IPS-NIHi11 (cell line): ENCODE measurements around the gene ISOC2.
"Not testable (repeated sequence)": the region's sequence is repeated elsewhere in the genome, so short reads cannot be mapped to it uniquely, and the experiment has no call there.

Experiments used
- DNase-seq: peaks from one replicate; pipeline ENCODE4 v3.0.0; 2012; ENCODE audit warnings: mixed read lengths, low spot score

ISOC2 gene

GRCh38 chr19:55440411-55441105, 20.9 kb downstream of the ISOC2 start:
- peak; percentile 85 for DNase-seq

- DNase-seq: no peak
Observed at GRCh38 chr19:55439052-55439451, 22.4 kb downstream of the ISOC2 start.

- peak; percentile 90 for DNase-seq
Observed at GRCh38 chr19:55437410-55437809, 24.0 kb downstream of the ISOC2 start.

- no peak for DNase-seq
Observed at GRCh38 chr19:55436847-55437246, 24.6 kb downstream of the ISOC2 start.

GRCh38 chr19:55435020-55435419, 26.4 kb downstream of the ISOC2 start:
- no peak for DNase-seq

GRCh38 chr19:55434356-55434919, 27.0 kb downstream of the ISOC2 start:
- no peak for DNase-seq

- peak; percentile 35 for DNase-seq
Observed at GRCh38 chr19:55433292-55433691, 28.1 kb downstream of the ISOC2 start.

GRCh38 chr19:55432241-55432959, 29.0 kb downstream of the ISOC2 start:
- no peak for DNase-seq

- no peak for DNase-seq
Observed at GRCh38 chr19:55431183-55431582, 30.3 kb downstream of the ISOC2 start.

GRCh38 chr19:55426042-55426441, 35.4 kb downstream of the ISOC2 start:
- no peak for DNase-seq

GRCh38 chr19:55424518-55424917, 36.9 kb downstream of the ISOC2 start:
- DNase-seq: no peak

- DNase-seq: no peak
Observed at GRCh38 chr19:55423225-55424005, 38.0 kb downstream of the ISOC2 start.

- not testable (repeated sequence) for DNase-seq
Observed at GRCh38 chr19:55421281-55421680, 40.2 kb downstream of the ISOC2 start.

GRCh38 chr19:55419624-55420236, 41.7 kb downstream of the ISOC2 start:
- no peak for DNase-seq

GRCh38 chr19:55419103-55419502, 42.3 kb downstream of the ISOC2 start:
- DNase-seq: no peak

- peak; percentile 83 for DNase-seq
Observed at GRCh38 chr19:55418185-55418584, 43.3 kb downstream of the ISOC2 start.

GRCh38 chr19:55410168-55410567, 51.3 kb downstream of the ISOC2 start:
- DNase-seq: no peak

- not testable (repeated sequence) for DNase-seq
Observed at GRCh38 chr19:55409179-55409578, 52.3 kb downstream of the ISOC2 start.

- DNase-seq: no peak
Observed at GRCh38 chr19:55408533-55408872, 52.9 kb downstream of the ISOC2 start.

- DNase-seq: peak; percentile 100
Observed at GRCh38 chr19:55407800-55408532, 53.5 kb downstream of the ISOC2 start.

GRCh38 chr19:55407550-55407799, 54.0 kb downstream of the ISOC2 start, which contains the start of gene UBE2S:
Gene UBE2S (minus strand): TSS chr19:55407788. CDS start chr19:55407589, 199 bp downstream.
- not testable (repeated sequence) for DNase-seq
